Measurements from ENCODE around the gene PTPN5. TPM values are rescaled to one million over a fixed set of nuclear protein-coding genes. Genes with fewer than 3 reads are reported as not detected.

PTPN5 gene
- total RNA-seq, 1 experiment from 2014 or later: not detected

GRCh38 chr11:18761741-18762140 is 29.9 kb downstream of the PTPN5 start:
- no peak for TF ChIP-seq TCF7L2 (IDR thresholded peaks at IDR 0.05; ENCODE audit: low read depth, low read length)
- TF ChIP-seq SIN3A (IDR thresholded peaks at IDR 0.05; ENCODE audit: borderline replicate concordance, insufficient read depth, low read depth, low read length): no peak
- TF ChIP-seq CTCF (IDR thresholded peaks at IDR 0.05): no peak
- TF ChIP-seq REST (IDR thresholded peaks at IDR 0.05; ENCODE audit: insufficient read depth in 1 of 2, low read depth in 2 of 2, low read length in 1 of 2): no peak
- no peak for TF ChIP-seq POLR2AphosphoS5 (IDR thresholded peaks at IDR 0.05; ENCODE audit: low read depth, low read length)
- H3K4me1 ChIP-seq (ENCODE audit: control insufficient read depth, insufficient read depth, low read length): peaks cover 7% of the 10 kb centered on the region; the same call in 1 of the 2 replicates
- H3K27me3 ChIP-seq (ENCODE audit: control insufficient read depth, insufficient read depth, low read length): peaks cover 4% of the 10 kb centered on the region; the same call in 1 of the 2 replicates
- intact Hi-C loops (cut with micrococcal nuclease; ENCODE audit: unreplicated experiment): loop anchor here (10.0 kb wide), 1 partner anchor 227 kb away; no protein-coding TSS in a partner anchor
- H3K9me3 ChIP-seq (ENCODE audit: control insufficient read depth, insufficient read depth, low read depth, low read length): no peaks in the 10 kb centered on the region
- POLR2A ChIA-PET: no interaction called here
- no peak overlapping the region for H3K27ac ChIP-seq (ENCODE audit: low read length)
- ATAC-seq (no peak), DNase-seq (ENCODE audit: low read depth, low spot score) (no peak)
- CTCF ChIA-PET: no interaction called here
- BruUV-seq (replicated peaks): no TSS peak
- H3K36me3 ChIP-seq (ENCODE audit: control insufficient read depth, insufficient read depth, low read length): no peaks in the 10 kb centered on the region
- in situ Hi-C loops (cut with HindIII; ENCODE audit: low pct_unique_long_range_greater_than_20kb, low sequenced_read_pairs): no loop called here
- H3K4me3 ChIP-seq (ENCODE audit: low read depth in 2 of 2, low read length in 2 of 2): no peak overlapping the region

- H3K4me1 ChIP-seq (ENCODE audit: control insufficient read depth, insufficient read depth, low read length): peaks cover 7% of the 10 kb centered on the region; the same call in 1 of the 2 replicates
- no peak overlapping the region for H3K4me3 ChIP-seq (ENCODE audit: low read depth in 2 of 2, low read length in 2 of 2)
- intact Hi-C loops (cut with micrococcal nuclease; ENCODE audit: unreplicated experiment): loop anchor here (10.0 kb wide), 1 partner anchor 226 kb away; no protein-coding TSS in a partner anchor
- H3K27ac ChIP-seq (ENCODE audit: low read length): no peak overlapping the region
- BruUV-seq (replicated peaks): no TSS peak
- DNase-seq (ENCODE audit: low read depth, low spot score) (no peak), ATAC-seq (no peak)
- no peaks in the 10 kb centered on the region for H3K9me3 ChIP-seq (ENCODE audit: control insufficient read depth, insufficient read depth, low read depth, low read length)
- H3K27me3 ChIP-seq (ENCODE audit: control insufficient read depth, insufficient read depth, low read length): peaks cover 4% of the 10 kb centered on the region; the same call in 1 of the 2 replicates
- in situ Hi-C loops (cut with HindIII; ENCODE audit: low pct_unique_long_range_greater_than_20kb, low sequenced_read_pairs): no loop called here
- ChIA-PET POLR2A (interaction anchor here (0.6 kb wide), 1 partner anchor 612 kb away, joined by 5 read pairs; no protein-coding TSS in a partner anchor), CTCF (no interaction called here)
- H3K36me3 ChIP-seq (ENCODE audit: control insufficient read depth, insufficient read depth, low read length): no peaks in the 10 kb centered on the region
- TF ChIP-seq REST (IDR thresholded peaks at IDR 0.05; ENCODE audit: insufficient read depth in 1 of 2, low read depth in 2 of 2, low read length in 1 of 2): no peak
- TF ChIP-seq POLR2AphosphoS5 (IDR thresholded peaks at IDR 0.05; ENCODE audit: low read depth, low read length): no peak
- no peak for TF ChIP-seq TCF7L2 (IDR thresholded peaks at IDR 0.05; ENCODE audit: low read depth, low read length)
- no peak for TF ChIP-seq CTCF (IDR thresholded peaks at IDR 0.05)
- TF ChIP-seq SIN3A (IDR thresholded peaks at IDR 0.05; ENCODE audit: borderline replicate concordance, insufficient read depth, low read depth, low read length): no peak
Observed at GRCh38 chr11:18761144-18761543, 30.5 kb downstream of the PTPN5 start.
